ENCODE data around the gene GLTPD2.
A peak's percentile ranks its signal among the peaks of the same experiment; 100 is the strongest.
"Not testable (repeated sequence)": the region's sequence is repeated elsewhere in the genome, so short reads cannot be mapped to it uniquely, and the experiment has no call there.

GLTPD2 gene

GRCh38 chr17:4823373-4824089 is 34.8 kb downstream of the GLTPD2 start:
- Histone ChIP-seq H3K27ac (ENCODE audit: low read depth, low read length) (no peak overlapping the region), H3K9me2 (replicated peaks; ENCODE audit: control insufficient read depth, low read length) (no peaks in the 10 kb centered on the region), H3K9me3 (ENCODE audit: control insufficient read depth, insufficient read depth, low read length) (no peaks in the 10 kb centered on the region), H3K4me3 (ENCODE audit: low read length) (no peak overlapping the region), H3K27me3 (ENCODE audit: control insufficient read depth, low read length) (peaks cover 3% of the 10 kb centered on the region; the same call in 1 of the 2 replicates), H3K36me3 (ENCODE audit: control insufficient read depth, low read length) (no peaks in the 10 kb centered on the region), H3K79me2 (ENCODE audit: control insufficient read depth, low read length) (no peaks in the 10 kb centered on the region), H3F3A (ENCODE audit: control insufficient read depth, insufficient read depth) (no peaks in the 10 kb centered on the region), H3K4me1 (ENCODE audit: control insufficient read depth, low read length) (no peaks in the 10 kb centered on the region), H3K4me2 (ENCODE audit: low read length) (no peak overlapping the region), H4K20me1 (ENCODE audit: control insufficient read depth, insufficient read depth, low read depth, low read length) (no peaks in the 10 kb centered on the region)
- no peak for TF ChIP-seq CTCF (IDR thresholded peaks at IDR 0.05; ENCODE audit: low read depth, low read length, poor library complexity, severe bottlenecking)
- TF ChIP-seq EZH2phosphoT487 (IDR thresholded peaks at IDR 0.05; ENCODE audit: borderline replicate concordance, low read length) = no peak

- peaks cover 5% of the 10 kb centered on the region; the same call in 1 of the 2 replicates for H3K27me3 ChIP-seq (ENCODE audit: control insufficient read depth, low read length)
These were observed 38.6 kb downstream of the GLTPD2 start for GRCh38 chr17:4827399-4827798.

GRCh38 chr17:4832829-4833177 is 44.0 kb downstream of the GLTPD2 start:
- H3K27me3 ChIP-seq (ENCODE audit: control insufficient read depth, low read length); H3F3A ChIP-seq (ENCODE audit: control insufficient read depth, insufficient read depth); H3K36me3 ChIP-seq (ENCODE audit: control insufficient read depth, low read length); H3K9me2 ChIP-seq (replicated peaks; ENCODE audit: control insufficient read depth, low read length); H3K9me3 ChIP-seq (ENCODE audit: control insufficient read depth, insufficient read depth, low read length); H3K27ac ChIP-seq (ENCODE audit: low read depth, low read length): not testable (repeated sequence)
- Histone ChIP-seq H3K79me2 (ENCODE audit: control insufficient read depth, low read length) (peaks cover 44% of the 10 kb centered on the region), H3K4me3 (ENCODE audit: low read length) (peak overlapping the region; percentile 88), H4K20me1 (ENCODE audit: control insufficient read depth, insufficient read depth, low read depth, low read length) (peaks cover 15% of the 10 kb centered on the region), H3K4me2 (ENCODE audit: low read length) (peak overlapping the region; percentile 83), H3K4me1 (ENCODE audit: control insufficient read depth, low read length) (peaks cover 24% of the 10 kb centered on the region)

More at GRCh38 chr17:4827399-4827798, 38.6 kb downstream of the GLTPD2 start:
- Histone ChIP-seq H3K9me3 (ENCODE audit: control insufficient read depth, insufficient read depth, low read length) (no peaks in the 10 kb centered on the region), H3K9me2 (replicated peaks; ENCODE audit: control insufficient read depth, low read length) (no peaks in the 10 kb centered on the region), H3K36me3 (ENCODE audit: control insufficient read depth, low read length) (no peaks in the 10 kb centered on the region), H3K79me2 (ENCODE audit: control insufficient read depth, low read length) (no peaks in the 10 kb centered on the region), H3K4me3 (ENCODE audit: low read length) (no peak overlapping the region), H4K20me1 (ENCODE audit: control insufficient read depth, insufficient read depth, low read depth, low read length) (no peaks in the 10 kb centered on the region), H3K4me1 (ENCODE audit: control insufficient read depth, low read length) (no peaks in the 10 kb centered on the region), H3K4me2 (ENCODE audit: low read length) (no peak overlapping the region), H3K27ac (ENCODE audit: low read depth, low read length) (no peak overlapping the region), H3F3A (ENCODE audit: control insufficient read depth, insufficient read depth) (no peaks in the 10 kb centered on the region)
- no peak for TF ChIP-seq EZH2phosphoT487 (IDR thresholded peaks at IDR 0.05; ENCODE audit: borderline replicate concordance, low read length)

- Histone ChIP-seq H4K20me1 (ENCODE audit: control insufficient read depth, insufficient read depth, low read depth, low read length) (peaks cover 15% of the 10 kb centered on the region), H3K4me3 (ENCODE audit: low read length) (peak within 1 kb of the TSS; percentile 88), H3K9me3 (ENCODE audit: control insufficient read depth, insufficient read depth, low read length) (no peaks in the 10 kb centered on the region), H3K4me2 (ENCODE audit: low read length) (peak within 1 kb of the TSS; percentile 96), H3K79me2 (ENCODE audit: control insufficient read depth, low read length) (peaks cover 50% of the 10 kb centered on the region), H3K9me2 (replicated peaks; ENCODE audit: control insufficient read depth, low read length) (no peaks in the 10 kb centered on the region), H3K27me3 (ENCODE audit: control insufficient read depth, low read length) (0 out of 2 replicates have a peak, but pooled peaks cover 3% of the 10 kb centered on the region), H3K27ac (ENCODE audit: low read depth, low read length) (peak within 1 kb of the TSS; percentile 21; the same call in 1 of the 2 replicates), H3K4me1 (ENCODE audit: control insufficient read depth, low read length) (peaks cover 24% of the 10 kb centered on the region), H3F3A (ENCODE audit: control insufficient read depth, insufficient read depth) (no peaks in the 10 kb centered on the region), H3K36me3 (ENCODE audit: control insufficient read depth, low read length) (peaks cover 5% of the 10 kb centered on the region; the same call in 1 of the 2 replicates)
- TF ChIP-seq EZH2phosphoT487 (IDR thresholded peaks at IDR 0.05; ENCODE audit: borderline replicate concordance, low read length) (no peak), CTCF (IDR thresholded peaks at IDR 0.05; ENCODE audit: low read depth, low read length, poor library complexity, severe bottlenecking) (no peak)
These were observed 44.6 kb downstream of the GLTPD2 start, which contains the start of gene MINK1 for GRCh38 chr17:4833178-4833940. Gene MINK1, plus strand, starts transcription at chr17:4833340. Its CDS starts 244 bp downstream, at chr17:4833584.
